Type B pancreatic cell (in vitro differentiated cells): ENCODE measurements around the gene DTNBP1. TPM values are rescaled to one million over a fixed set of nuclear protein-coding genes. Genes with fewer than 3 reads are reported as not detected.
A peak's percentile ranks its signal among the peaks of the same experiment; 100 is the strongest.

Source experiments
- DNase-seq: peaks from one replicate; pipeline ENCODE4 v3.0.0; 2021; ENCODE audit warnings: mixed read lengths; ENCODE audit not compliant: unreplicated experiment; ENCODE audit errors: extremely low spot score
- H3K27ac Mint-ChIP-seq: 2 replicates; pipeline ENCODE4 v1.8.0; 2021; ENCODE audit warnings: mild to moderate bottlenecking, mixed read lengths
- H3K27me3 Mint-ChIP-seq: 2 replicates; pipeline ENCODE4 v1.8.0; 2021; ENCODE audit warnings: mixed read lengths
- H3K36me3 Mint-ChIP-seq: 2 replicates; pipeline ENCODE4 v1.8.0; 2021; ENCODE audit warnings: mixed read lengths
- H3K4me1 Mint-ChIP-seq: one replicate; pipeline ENCODE4 v1.8.0; 2021; ENCODE audit warnings: mixed read lengths; ENCODE audit not compliant: unreplicated experiment
- H3K4me3 Mint-ChIP-seq: 2 replicates; pipeline ENCODE4 v1.8.0; 2021; ENCODE audit warnings: mild to moderate bottlenecking, mixed read lengths
- H3K9me3 Mint-ChIP-seq: 2 replicates; pipeline ENCODE4 v1.8.0; 2021; ENCODE audit warnings: mixed read lengths
- CTCF ChIP-seq: fragments of 200-600 bp; sonication (generic); conservative IDR thresholded peaks from 2 replicates; pipeline ENCODE4 v1.5.0; 2021; ENCODE audit warnings: antibody characterized with exemption, mild to moderate bottlenecking
- total RNA-seq: library from RNA; stranded (reverse); gene quantifications from 2 replicates; pipeline ENCODE4 v1.2.1, GENCODE V29; 2021; ENCODE audit warnings: low replicate concordance

Gene DTNBP1
- total RNA-seq, 1 donor from 2014 or later, result 11.6 TPM

GRCh38 chr6:15539722-15540270, 123.0 kb downstream of the DTNBP1 start:
- no peak overlapping the region for H3K4me3 Mint-ChIP-seq
- H3K4me1 Mint-ChIP-seq, result peaks cover 6% of the 10 kb centered on the region
- H3K36me3 Mint-ChIP-seq, result peaks cover 13% of the 10 kb centered on the region
- peaks cover 15% of the 10 kb centered on the region for H3K9me3 Mint-ChIP-seq
- no peak for TF ChIP-seq CTCF
- H3K27ac Mint-ChIP-seq, result no peak overlapping the region
- no peak for DNase-seq
- H3K27me3 Mint-ChIP-seq, result no peaks in the 10 kb centered on the region

GRCh38 chr6:15538766-15539495, 123.9 kb downstream of the DTNBP1 start:
- TF ChIP-seq CTCF, result no peak
- DNase-seq, result no peak
- H3K4me1 Mint-ChIP-seq, result peaks cover 6% of the 10 kb centered on the region
- H3K36me3 Mint-ChIP-seq, result peaks cover 11% of the 10 kb centered on the region
- H3K27ac Mint-ChIP-seq, result no peak overlapping the region
- peaks cover 12% of the 10 kb centered on the region for H3K9me3 Mint-ChIP-seq
- H3K4me3 Mint-ChIP-seq, result no peak overlapping the region
- H3K27me3 Mint-ChIP-seq, result no peaks in the 10 kb centered on the region

GRCh38 chr6:15538106-15538505, 124.7 kb downstream of the DTNBP1 start:
- H3K4me3 Mint-ChIP-seq, result no peak overlapping the region
- TF ChIP-seq CTCF, result no peak
- DNase-seq, result no peak
- peaks cover 5% of the 10 kb centered on the region for H3K9me3 Mint-ChIP-seq
- no peak overlapping the region for H3K27ac Mint-ChIP-seq
- H3K36me3 Mint-ChIP-seq, result peaks cover 5% of the 10 kb centered on the region
- H3K4me1 Mint-ChIP-seq, result peaks cover 6% of the 10 kb centered on the region
- no peaks in the 10 kb centered on the region for H3K27me3 Mint-ChIP-seq

- peaks cover 6% of the 10 kb centered on the region for H3K4me1 Mint-ChIP-seq
- H3K4me3 Mint-ChIP-seq, result no peak overlapping the region
- peaks cover 13% of the 10 kb centered on the region for H3K36me3 Mint-ChIP-seq
- no peak overlapping the region for H3K27ac Mint-ChIP-seq
- no peaks in the 10 kb centered on the region for H3K27me3 Mint-ChIP-seq
- peaks cover 5% of the 10 kb centered on the region for H3K9me3 Mint-ChIP-seq
- DNase-seq, result no peak
- no peak for TF ChIP-seq CTCF
Observed at GRCh38 chr6:15536198-15536955, 126.5 kb downstream of the DTNBP1 start.

GRCh38 chr6:15535495-15536197, 127.2 kb downstream of the DTNBP1 start:
- peaks cover 19% of the 10 kb centered on the region for H3K36me3 Mint-ChIP-seq
- peak overlapping the region; percentile 20 for H3K27ac Mint-ChIP-seq
- H3K4me1 Mint-ChIP-seq, result peaks cover 6% of the 10 kb centered on the region
- H3K9me3 Mint-ChIP-seq, result peaks cover 5% of the 10 kb centered on the region
- no peak overlapping the region for H3K4me3 Mint-ChIP-seq
- no peak for DNase-seq
- TF ChIP-seq CTCF, result no peak
- no peaks in the 10 kb centered on the region for H3K27me3 Mint-ChIP-seq
